Esophagus squamous epithelium (tissue), 5 donors: ENCODE data around the gene HDAC1. TPM values are rescaled to one million over a fixed set of nuclear protein-coding genes. Genes with fewer than 3 reads are reported as not detected.

Experiments
- DNase-seq: peaks from one replicate; lab custom pipeline; 2025; lab: John Stamatoyannopoulos, UW
- H3K27ac ChIP-seq, 4 donors: fragments of 200-600 bp; sonication (generic); one replicate each; pipeline ENCODE4 v1.5.1; 2016 to 2019; ENCODE audit warnings: mild to moderate bottlenecking in 1 of 4
- H3K27me3 ChIP-seq, 4 donors: fragments of 200-600 bp; sonication (generic); 1 replicate in 3 of 4; 2 replicates in 1 of 4; pipeline versions ENCODE4 v1.5.1 to v1.6.0; 2017 to 2021; ENCODE audit warnings: antibody characterized with exemption in 1 of 4
- H3K36me3 ChIP-seq, 3 donors: fragments of 200-600 bp; sonication (generic); one replicate each; pipeline ENCODE4 v1.5.1; 2016 to 2019
- H3K4me1 ChIP-seq, 3 donors: fragments of 200-600 bp; sonication (generic); one replicate each; pipeline ENCODE4 v1.5.1; 2017 to 2019
- H3K4me3 ChIP-seq, 4 donors: fragments of 200-600 bp; sonication (generic); 1 replicate in 3 of 4; 2 replicates in 1 of 4; pipeline ENCODE4 v1.5.1; 2016 to 2019; ENCODE audit warnings: mild to moderate bottlenecking in 2 of 4, moderate library complexity in 1 of 4
- H3K9me3 ChIP-seq, 3 donors: fragments of 200-600 bp; sonication (generic); one replicate each; pipeline ENCODE4 v1.5.1; 2016 to 2019
- POLR2A ChIP-seq, 4 donors: fragments of 450-650 bp; IDR thresholded peaks; one replicate each; pipeline ENCODE4 v1.6.1; 2017; ENCODE audit warnings: antibody characterized with exemption in 4 of 4, mild to moderate bottlenecking in 4 of 4, moderate library complexity in 3 of 4
- WGBS, 2 donors: methylation state at CpG; one replicate each; pipeline ENCODE4 v1.1.5; 2018; 5-methylcytosine and 5-hydroxymethylcytosine counted together
- intact Hi-C: fragments of 100-400 bp; cut with DNase I; formaldehyde crosslinking; loops from one replicate; pipeline ENCODE4 v1.15.0; 2022
- total RNA-seq, 4 donors: library from RNA; depleted of rRNA; stranded (reverse); fragments of >200 nt; gene quantifications; one replicate each; pipeline ENCODE4 v1.1.0, GENCODE V29; 2016
- TF ChIP-seq, protein P1 (sequence below), 6 experiments: fragments of 450-650 bp in 4 of 6; fragments of 200-600 bp in 2 of 6; sonication (generic) in 2 of 6; IDR thresholded peaks; one replicate each; pipeline ENCODE4 v1.5.1; 2016 to 2019; ENCODE audit warnings: antibody characterized with exemption in 6 of 6, mild to moderate bottlenecking in 4 of 6, moderate library complexity in 4 of 6
- donor health status: DM: yes; HTN: yes; CAD: no.

Gene HDAC1
- total RNA-seq, 4 donors from 2014 or later, result 74.3 to 115 (median 96.0) TPM

DNA sequence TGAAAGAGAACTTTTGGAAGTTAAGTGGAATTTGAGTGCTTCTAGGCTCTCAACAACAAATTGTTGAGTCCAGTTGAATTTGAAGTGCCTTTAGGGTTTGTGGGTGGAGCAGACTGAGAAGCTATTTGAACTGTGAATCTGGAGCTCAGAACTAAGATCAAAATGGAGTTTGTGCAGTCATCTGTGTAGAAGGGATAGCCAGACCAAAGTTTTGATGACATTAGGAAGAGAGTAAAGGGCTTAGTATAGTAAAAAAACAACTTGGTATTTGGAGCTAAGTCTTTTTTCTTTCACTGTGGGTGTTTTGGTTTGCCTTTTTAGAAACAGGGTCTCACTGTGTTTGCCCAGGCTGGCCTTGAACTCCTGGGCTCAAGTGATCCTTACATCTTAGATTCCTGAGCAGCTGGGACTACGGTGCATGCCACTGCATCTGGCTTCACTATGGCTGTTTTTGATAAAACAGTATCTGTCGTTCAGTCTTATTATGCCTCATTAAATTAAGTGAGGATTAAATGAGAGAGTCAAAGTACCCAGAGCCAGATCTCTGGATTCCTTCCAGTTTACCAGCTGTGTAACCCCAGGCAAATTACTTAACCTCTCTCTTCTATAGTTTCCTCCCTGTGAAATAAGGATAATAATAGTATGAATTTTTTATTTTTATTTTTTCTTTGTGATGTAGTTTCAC lies 20.0 kb downstream of the HDAC1 start:
- intact Hi-C loops, result no loop called here
- TF ChIP-seq, protein P1, sequence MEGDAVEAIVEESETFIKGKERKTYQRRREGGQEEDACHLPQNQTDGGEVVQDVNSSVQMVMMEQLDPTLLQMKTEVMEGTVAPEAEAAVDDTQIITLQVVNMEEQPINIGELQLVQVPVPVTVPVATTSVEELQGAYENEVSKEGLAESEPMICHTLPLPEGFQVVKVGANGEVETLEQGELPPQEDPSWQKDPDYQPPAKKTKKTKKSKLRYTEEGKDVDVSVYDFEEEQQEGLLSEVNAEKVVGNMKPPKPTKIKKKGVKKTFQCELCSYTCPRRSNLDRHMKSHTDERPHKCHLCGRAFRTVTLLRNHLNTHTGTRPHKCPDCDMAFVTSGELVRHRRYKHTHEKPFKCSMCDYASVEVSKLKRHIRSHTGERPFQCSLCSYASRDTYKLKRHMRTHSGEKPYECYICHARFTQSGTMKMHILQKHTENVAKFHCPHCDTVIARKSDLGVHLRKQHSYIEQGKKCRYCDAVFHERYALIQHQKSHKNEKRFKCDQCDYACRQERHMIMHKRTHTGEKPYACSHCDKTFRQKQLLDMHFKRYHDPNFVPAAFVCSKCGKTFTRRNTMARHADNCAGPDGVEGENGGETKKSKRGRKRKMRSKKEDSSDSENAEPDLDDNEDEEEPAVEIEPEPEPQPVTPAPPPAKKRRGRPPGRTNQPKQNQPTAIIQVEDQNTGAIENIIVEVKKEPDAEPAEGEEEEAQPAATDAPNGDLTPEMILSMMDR (IDR thresholded peaks at IDR 0.05), result no peak
- no peak for TF ChIP-seq POLR2A (IDR thresholded peaks at IDR 0.05)
- no peak overlapping the region for H3K4me3 ChIP-seq
- WGBS, 2 donors, result 44 to 61% methylated on average over 2 of the region's 2 CpGs
- no peaks in the 10 kb centered on the region for H3K27me3 ChIP-seq
- H3K36me3 ChIP-seq, result peaks cover 0 to 28% (median 0%) of the 10 kb centered on the region in 3 donors
- H3K9me3 ChIP-seq, result no peaks in the 10 kb centered on the region
- no peak for DNase-seq
- H3K27ac ChIP-seq, result no peak overlapping the region
- peaks cover 0 to 21% (median 0%) of the 10 kb centered on the region in 3 donors for H3K4me1 ChIP-seq

DNA sequence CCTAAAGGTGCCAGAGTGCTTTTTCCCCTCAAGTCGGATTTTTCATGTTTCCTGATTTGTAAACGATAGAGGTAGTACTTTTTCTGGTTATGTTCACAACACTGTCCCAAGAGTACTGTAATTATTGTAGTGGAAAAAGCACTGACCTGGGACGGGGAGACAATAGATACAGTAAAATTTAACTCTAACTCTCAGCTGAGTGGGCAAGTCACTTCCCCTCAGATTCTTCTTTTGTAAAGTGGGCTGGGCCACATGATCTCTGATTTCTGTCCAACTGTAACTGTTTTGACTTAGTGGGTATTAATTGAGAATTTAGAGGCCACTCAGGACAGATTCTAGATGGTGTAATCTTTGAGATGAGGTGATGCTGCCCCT lies 25.0 kb downstream of the HDAC1 start:
- no peak for TF ChIP-seq POLR2A (IDR thresholded peaks at IDR 0.05)
- TF ChIP-seq, protein P1 (IDR thresholded peaks at IDR 0.05), result peak in 1 of 6 experiments; percentile 5
- Histone ChIP-seq H3K27me3 (no peaks in the 10 kb centered on the region), H3K27ac (no peak overlapping the region), H3K4me3 (no peak overlapping the region), H3K9me3 (no peaks in the 10 kb centered on the region), H3K4me1 (peaks cover 0 to 9% (median 0%) of the 10 kb centered on the region in 3 donors), H3K36me3 (peaks cover 0 to 72% (median 12%) of the 10 kb centered on the region in 3 donors)
- intact Hi-C loops, result no loop called here
- no peak for DNase-seq
- WGBS, 2 donors, result 72 to 75% methylated on average over 3 of the region's 3 CpGs

DNA sequence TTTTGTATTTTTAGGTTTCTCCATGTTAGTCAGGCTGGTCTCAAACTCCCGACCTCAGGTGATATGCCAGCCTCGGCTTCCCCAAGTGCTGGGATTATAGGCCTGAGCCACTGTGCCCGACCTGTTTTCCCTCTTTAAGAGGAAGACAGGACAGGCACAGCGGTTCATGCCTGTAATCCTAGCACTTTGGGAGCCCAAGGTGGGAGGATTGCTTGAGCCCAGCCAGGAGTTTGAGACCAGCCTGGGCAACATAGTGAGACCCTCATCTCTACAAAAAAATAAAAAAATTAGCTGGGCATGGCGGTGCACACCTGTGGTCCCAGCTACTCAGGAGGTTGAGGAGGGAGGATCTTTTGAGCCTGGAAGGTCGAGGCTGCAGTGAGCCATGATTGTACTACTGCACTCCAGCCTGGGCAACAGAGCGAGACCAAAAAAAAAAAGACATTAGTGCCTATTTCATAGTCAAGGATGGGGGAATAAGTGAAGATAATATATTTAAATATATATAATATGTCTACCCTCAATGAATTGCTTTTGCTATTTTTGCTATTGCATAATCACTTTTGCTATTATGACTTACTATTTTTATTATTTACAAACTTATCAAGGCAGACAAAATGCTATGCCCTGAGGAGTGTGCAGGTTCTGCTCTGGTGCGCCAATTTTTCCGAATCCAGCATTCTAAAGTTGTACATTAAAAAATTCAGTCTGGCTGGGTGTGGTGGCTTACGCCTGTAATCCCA lies 26.4 kb downstream of the HDAC1 start:
- TF ChIP-seq, protein P1 (IDR thresholded peaks at IDR 0.05), result no peak
- no peak for TF ChIP-seq POLR2A (IDR thresholded peaks at IDR 0.05)
- Histone ChIP-seq H3K9me3 (no peaks in the 10 kb centered on the region), H3K27ac (no peak overlapping the region)

DNA sequence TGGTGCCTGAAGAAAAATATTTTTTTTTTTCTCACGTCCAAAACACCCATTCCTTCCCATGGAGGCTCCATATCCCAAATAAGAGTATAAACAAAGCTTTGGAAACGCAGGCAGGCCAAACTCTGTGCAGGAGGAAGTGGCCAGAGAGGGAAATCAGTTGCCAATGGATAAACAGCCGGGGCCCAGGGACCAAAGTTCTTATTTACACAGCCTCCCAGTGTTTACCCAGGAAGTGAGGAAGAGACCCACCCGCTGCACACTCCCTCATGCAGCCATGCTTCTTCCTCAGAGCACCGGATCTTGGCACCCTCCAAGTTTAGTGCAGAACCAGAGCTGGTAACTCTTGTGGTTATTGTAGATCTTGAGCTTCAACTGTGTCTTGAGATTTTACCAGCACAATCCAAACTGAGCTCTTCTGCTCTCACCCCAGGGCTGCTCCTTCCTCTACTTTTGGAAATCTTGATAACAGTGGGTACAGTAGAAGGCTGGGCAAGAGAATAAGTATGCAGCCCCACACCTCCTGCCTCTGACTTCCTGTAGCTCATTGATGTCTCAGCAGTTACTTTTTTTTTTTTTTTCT lies 29.9 kb downstream of the HDAC1 start:
- H3K36me3 ChIP-seq, result peaks cover 9 to 98% (median 27%) of the 10 kb centered on the region in 3 donors
- H3K4me3 ChIP-seq, result no peak overlapping the region
- WGBS, 2 donors, result 39 to 60% methylated on average over 5 of the region's 5 CpGs

More for the DNA sequence above, 26.4 kb downstream of the HDAC1 start:
- Histone ChIP-seq H3K4me3 (no peak overlapping the region), H3K27me3 (no peaks in the 10 kb centered on the region), H3K4me1 (peaks cover 0 to 6% (median 0%) of the 10 kb centered on the region in 3 donors), H3K36me3 (peaks cover 0 to 82% (median 16%) of the 10 kb centered on the region in 3 donors)
- no peak for DNase-seq
- 85 to 93% methylated on average over 5 to 8 of the region's 10 CpGs for WGBS, 2 donors
- intact Hi-C loops, result no loop called here

More for the DNA sequence above, 29.9 kb downstream of the HDAC1 start:
- intact Hi-C loops, result no loop called here
- peaks cover 0 to 6% (median 0%) of the 10 kb centered on the region in 3 donors for H3K4me1 ChIP-seq
- H3K9me3 ChIP-seq, result no peaks in the 10 kb centered on the region
- no peak overlapping the region for H3K27ac ChIP-seq
- TF ChIP-seq POLR2A (IDR thresholded peaks at IDR 0.05), result no peak
- TF ChIP-seq, protein P1 (IDR thresholded peaks at IDR 0.05), result no peak
- DNase-seq, result no peak
- H3K27me3 ChIP-seq, result no peaks in the 10 kb centered on the region
